ENCODE measurements around the gene MARF1. TPM values are rescaled to one million over a fixed set of nuclear protein-coding genes. Genes with fewer than 3 reads are reported as not detected.
A peak's percentile ranks its signal among the peaks of the same experiment; 100 is the strongest.

Gene MARF1
- total and polyA plus RNA-seq, 2 experiments from 2014 or later, result 6.6 to 14.1 TPM

GRCh38 chr16:15601212-15601879 is 41.6 kb downstream of the MARF1 start:
- TF ChIP-seq CTCF (IDR thresholded peaks at IDR 0.05; ENCODE audit: low read depth, low read length), result no peak
- peaks cover 51% of the 10 kb centered on the region for H3K36me3 ChIP-seq
- H3K4me3 ChIP-seq, result no peak overlapping the region
- no peaks in the 10 kb centered on the region for H3K9me3 ChIP-seq (ENCODE audit: low read depth)
- H3K27me3 ChIP-seq, result no peaks in the 10 kb centered on the region
- H3K27ac ChIP-seq, result no peak overlapping the region
- H3K4me1 ChIP-seq (ENCODE audit: low read depth), result no peaks in the 10 kb centered on the region
- peak in 1 of 2 donors; percentile 15 for DNase-seq (ENCODE audit: low read depth in 1 of 2, low spot score in 1 of 2)

- no peak for DNase-seq (ENCODE audit: low read depth in 1 of 2, low spot score in 1 of 2)
- H3K27ac ChIP-seq, result no peak overlapping the region
- no peak overlapping the region for H3K4me3 ChIP-seq
- H3K9me3 ChIP-seq (ENCODE audit: low read depth), result no peaks in the 10 kb centered on the region
- H3K4me1 ChIP-seq (ENCODE audit: low read depth), result no peaks in the 10 kb centered on the region
- peaks cover 57% of the 10 kb centered on the region for H3K36me3 ChIP-seq
- no peaks in the 10 kb centered on the region for H3K27me3 ChIP-seq
- no peak for TF ChIP-seq CTCF (IDR thresholded peaks at IDR 0.05; ENCODE audit: low read depth, low read length)
Measured at GRCh38 chr16:15599303-15600070, 43.5 kb downstream of the MARF1 start.

- no peak for TF ChIP-seq CTCF (IDR thresholded peaks at IDR 0.05; ENCODE audit: low read depth, low read length)
- Histone ChIP-seq H3K4me3 (no peak overlapping the region), H3K36me3 (peaks cover 49% of the 10 kb centered on the region), H3K27ac (no peak overlapping the region), H3K27me3 (no peaks in the 10 kb centered on the region), H3K4me1 (ENCODE audit: low read depth) (no peaks in the 10 kb centered on the region), H3K9me3 (ENCODE audit: low read depth) (no peaks in the 10 kb centered on the region)
- DNase-seq (ENCODE audit: low read depth in 1 of 2, low spot score in 1 of 2), result no peak
Measured at GRCh38 chr16:15598648-15599190, 44.2 kb downstream of the MARF1 start.

GRCh38 chr16:15597822-15598647 is 44.9 kb downstream of the MARF1 start:
- no peaks in the 10 kb centered on the region for H3K4me1 ChIP-seq (ENCODE audit: low read depth)
- H3K27me3 ChIP-seq, result no peaks in the 10 kb centered on the region
- no peak for DNase-seq (ENCODE audit: low read depth in 1 of 2, low spot score in 1 of 2)
- no peak overlapping the region for H3K4me3 ChIP-seq
- no peaks in the 10 kb centered on the region for H3K9me3 ChIP-seq (ENCODE audit: low read depth)
- no peak overlapping the region for H3K27ac ChIP-seq
- peaks cover 44% of the 10 kb centered on the region for H3K36me3 ChIP-seq
- no peak for TF ChIP-seq CTCF (IDR thresholded peaks at IDR 0.05; ENCODE audit: low read depth, low read length)

GRCh38 chr16:15597135-15597534 is 45.8 kb downstream of the MARF1 start:
- H3K36me3 ChIP-seq, result peaks cover 40% of the 10 kb centered on the region
- no peak overlapping the region for H3K27ac ChIP-seq

More at GRCh38 chr16:15597135-15597534, 45.8 kb downstream of the MARF1 start:
- no peak for TF ChIP-seq CTCF (IDR thresholded peaks at IDR 0.05; ENCODE audit: low read depth, low read length)
- no peak for DNase-seq (ENCODE audit: low read depth in 1 of 2, low spot score in 1 of 2)
- H3K4me3 ChIP-seq, result no peak overlapping the region
- H3K9me3 ChIP-seq (ENCODE audit: low read depth), result no peaks in the 10 kb centered on the region
- no peaks in the 10 kb centered on the region for H3K4me1 ChIP-seq (ENCODE audit: low read depth)
- H3K27me3 ChIP-seq, result no peaks in the 10 kb centered on the region

All from cardiac muscle cell (in vitro differentiated cells and primary cell).